HEK293 (cell line): ENCODE data around the gene EMP3.

ENCODE experiments used
- CTCF ChIP-seq: fragments of 450-650 bp; formaldehyde crosslinking; IDR thresholded peaks from 2 replicates; pipeline ENCODE4 v1.5.1; 2016; ENCODE audit warnings: missing biosample characterization, missing genetic modification characterization
- GLIS2 ChIP-seq: fragments of 450-650 bp; formaldehyde crosslinking; IDR thresholded peaks from 2 replicates; pipeline ENCODE4 v1.5.1; 2016; ENCODE audit warnings: missing biosample characterization, missing genetic modification characterization
- IKZF3 ChIP-seq: fragments of 450-650 bp; IDR thresholded peaks from 2 replicates; pipeline ENCODE4 v1.5.0; 2018; ENCODE audit warnings: missing biosample characterization, mild to moderate bottlenecking, missing genetic modification characterization, moderate library complexity
- KLF9 ChIP-seq: fragments of 450-650 bp; formaldehyde crosslinking; IDR thresholded peaks from 2 replicates; pipeline ENCODE4 v1.5.1; 2016; ENCODE audit warnings: missing biosample characterization, missing genetic modification characterization, low read depth
- OSR2 ChIP-seq: fragments of 450-650 bp; formaldehyde crosslinking; IDR thresholded peaks from 2 replicates; pipeline ENCODE4 v1.5.1; 2016; ENCODE audit warnings: missing biosample characterization, missing genetic modification characterization
- OVOL3 ChIP-seq: fragments of 450-650 bp; formaldehyde crosslinking; IDR thresholded peaks from 2 replicates; pipeline ENCODE4 v1.5.1; 2016; ENCODE audit warnings: missing biosample characterization, missing genetic modification characterization
- PATZ1 ChIP-seq: fragments of 450-650 bp; formaldehyde crosslinking; IDR thresholded peaks from 2 replicates; pipeline ENCODE4 v1.5.1; 2016; ENCODE audit warnings: missing biosample characterization, missing genetic modification characterization
- PRDM10 ChIP-seq: fragments of 450-650 bp; formaldehyde crosslinking; IDR thresholded peaks from 2 replicates; pipeline ENCODE4 v1.5.1; 2016; ENCODE audit warnings: missing biosample characterization, missing genetic modification characterization
- PRDM4 ChIP-seq: fragments of 450-650 bp; formaldehyde crosslinking; IDR thresholded peaks from 2 replicates; pipeline ENCODE4 v1.5.1; 2017; ENCODE audit warnings: missing biosample characterization, missing genetic modification characterization
- ZBTB1 ChIP-seq: fragments of 450-650 bp; formaldehyde crosslinking; IDR thresholded peaks from 2 replicates; pipeline ENCODE4 v1.5.1; 2016; ENCODE audit warnings: missing biosample characterization, missing genetic modification characterization
- ZBTB17 ChIP-seq: fragments of 450-650 bp; formaldehyde crosslinking; IDR thresholded peaks from 2 replicates; pipeline ENCODE4 v1.5.1; 2016; ENCODE audit warnings: missing biosample characterization, missing genetic modification characterization
- ZBTB44 ChIP-seq: fragments of 450-650 bp; IDR thresholded peaks from 2 replicates; pipeline ENCODE4 v1.5.1; 2018; ENCODE audit warnings: missing biosample characterization, mild to moderate bottlenecking, missing genetic modification characterization
- ZNF10 ChIP-seq: fragments of 450-650 bp; formaldehyde crosslinking; IDR thresholded peaks from 2 replicates; pipeline ENCODE4 v1.5.1; 2017; ENCODE audit warnings: missing biosample characterization, missing genetic modification characterization
- ZNF133 ChIP-seq: fragments of 450-650 bp; formaldehyde crosslinking; IDR thresholded peaks from 2 replicates; pipeline ENCODE4 v1.5.1; 2016; ENCODE audit warnings: missing biosample characterization, missing genetic modification characterization
- ZNF157 ChIP-seq: fragments of 450-650 bp; formaldehyde crosslinking; IDR thresholded peaks from 2 replicates; pipeline ENCODE4 v1.5.1; 2016; ENCODE audit warnings: missing biosample characterization, missing genetic modification characterization
- ZNF174 ChIP-seq: fragments of 450-650 bp; formaldehyde crosslinking; IDR thresholded peaks from 2 replicates; pipeline ENCODE4 v1.5.0; 2017; ENCODE audit warnings: missing biosample characterization, mild to moderate bottlenecking, missing genetic modification characterization
- ZNF19 ChIP-seq: fragments of 450-650 bp; formaldehyde crosslinking; IDR thresholded peaks from 2 replicates; pipeline ENCODE4; 2016; ENCODE audit warnings: missing biosample characterization, missing genetic modification characterization, low read depth
- ZNF2 ChIP-seq: fragments of 450-650 bp; formaldehyde crosslinking; IDR thresholded peaks from 2 replicates; pipeline ENCODE4 v1.5.1; 2016; ENCODE audit warnings: missing biosample characterization, missing genetic modification characterization
- ZNF239 ChIP-seq: fragments of 450-650 bp; formaldehyde crosslinking; IDR thresholded peaks from 2 replicates; pipeline ENCODE4 v1.5.1; 2016; ENCODE audit warnings: missing biosample characterization, missing genetic modification characterization
- ZNF324 ChIP-seq: fragments of 450-650 bp; formaldehyde crosslinking; IDR thresholded peaks from 2 replicates; pipeline ENCODE4 v1.5.1; 2016; ENCODE audit warnings: missing biosample characterization, missing genetic modification characterization
- ZNF529 ChIP-seq: fragments of 450-650 bp; formaldehyde crosslinking; IDR thresholded peaks from 2 replicates; pipeline ENCODE4 v1.5.1; 2017; ENCODE audit warnings: missing genetic modification characterization, missing biosample characterization; ENCODE audit not compliant: insufficient replicate concordance
- ZNF548 ChIP-seq: fragments of 450-650 bp; formaldehyde crosslinking; IDR thresholded peaks from 2 replicates; pipeline ENCODE4 v1.5.1; 2016; ENCODE audit warnings: missing biosample characterization, missing genetic modification characterization
- ZNF623 ChIP-seq: fragments of 450-650 bp; formaldehyde crosslinking; IDR thresholded peaks from 2 replicates; pipeline ENCODE4 v1.5.1; 2016; ENCODE audit warnings: missing biosample characterization, missing genetic modification characterization
- ZNF660 ChIP-seq: fragments of 450-650 bp; IDR thresholded peaks from 2 replicates; pipeline ENCODE4 v1.5.1; 2018; ENCODE audit warnings: missing biosample characterization, mild to moderate bottlenecking, missing genetic modification characterization
- ZNF677 ChIP-seq: fragments of 450-650 bp; IDR thresholded peaks from 2 replicates; pipeline ENCODE4 v1.5.0; 2018; ENCODE audit warnings: missing biosample characterization, mild to moderate bottlenecking, missing genetic modification characterization, moderate library complexity
- ZSCAN30 ChIP-seq: fragments of 450-650 bp; IDR thresholded peaks from 2 replicates; pipeline ENCODE4 v1.5.1; 2018; ENCODE audit warnings: missing biosample characterization, mild to moderate bottlenecking, missing genetic modification characterization, moderate library complexity

The EMP3 gene

GRCh38 chr19:48319647-48320541 lies 5.5 kb upstream of the EMP3 start (continued):
- TF ChIP-seq GLIS2 = peak; percentile 53; the same call in 1 of the 2 replicates
- TF ChIP-seq ZNF10 (tag by site-specific recombination) = peak; percentile 95
- TF ChIP-seq KLF9 (tag by site-specific recombination) = peak; percentile 78
- no peak for TF ChIP-seq ZNF548
- peak; percentile 41 for TF ChIP-seq PRDM10 (tag by site-specific recombination)
- no peak for TF ChIP-seq OSR2
- no peak for TF ChIP-seq OVOL3
- no peak for TF ChIP-seq ZNF157 (tag by site-specific recombination)
- TF ChIP-seq ZNF324 (tag by site-specific recombination) = no peak
- TF ChIP-seq ZNF133 (tag by site-specific recombination) = no peak
- TF ChIP-seq ZNF677 (tag by site-specific recombination) = no peak
- no peak for TF ChIP-seq ZNF239 (tag by site-specific recombination)
- peak; percentile 63; the same call in 1 of the 2 replicates for TF ChIP-seq ZSCAN30 (tag by site-specific recombination)
- peak; percentile 94 for TF ChIP-seq IKZF3 (tag by site-specific recombination)
- no peak for TF ChIP-seq ZNF174 (tag by site-specific recombination)
- TF ChIP-seq CTCF = peak; percentile 72
- no peak for TF ChIP-seq ZBTB17 (tag by site-specific recombination)
- TF ChIP-seq PATZ1 (tag by site-specific recombination) = peak; percentile 84
- no peak for TF ChIP-seq ZNF529 (tag by site-specific recombination)
- TF ChIP-seq ZNF2 (tag by site-specific recombination) = no peak
- TF ChIP-seq ZBTB44 (tag by site-specific recombination) = 0 out of 2 replicates have a peak, but pooled peaks have one; percentile 20
- TF ChIP-seq ZNF19 (tag by site-specific recombination) = no peak
- TF ChIP-seq ZBTB1 (tag by site-specific recombination) = no peak
- no peak for TF ChIP-seq PRDM4 (tag by site-specific recombination)
- peak; percentile 28; the same call in 1 of the 2 replicates for TF ChIP-seq ZNF660 (tag by site-specific recombination)
- no peak for TF ChIP-seq ZNF623 (tag by site-specific recombination)
